Midbrain (tissue), 1 donor: ENCODE measurements around the gene ABCA2.

Source experiments
- DNase-seq: peaks from one replicate; lab custom pipeline; 2025; lab: John Stamatoyannopoulos, UW

ABCA2 gene

GRCh38 chr9:137030538-137031527 lies 2.8 kb upstream of the ABCA2 start:
- no peak for DNase-seq

- no peak for DNase-seq
Measured at GRCh38 chr9:137030006-137030405, 2.0 kb upstream of the ABCA2 start.

- DNase-seq: peak; percentile 80
Measured at GRCh38 chr9:137029058-137029936, 1.3 kb upstream of the ABCA2 start.

- DNase-seq: peak; percentile 74
Measured at GRCh38 chr9:137028263-137029057, 423 bp upstream of the ABCA2 start.

- DNase-seq: no peak
Measured at GRCh38 chr9:137026828-137027227, 1.2 kb downstream of the ABCA2 start.

- DNase-seq: no peak
Measured at GRCh38 chr9:137026384-137026783, 1.7 kb downstream of the ABCA2 start.

GRCh38 chr9:137025517-137025966 lies 2.5 kb downstream of the ABCA2 start:
- DNase-seq: peak; percentile 96

GRCh38 chr9:137023583-137023991 lies 4.5 kb downstream of the ABCA2 start:
- DNase-seq: peak; percentile 60

GRCh38 chr9:137023157-137023556 lies 4.9 kb downstream of the ABCA2 start:
- no peak for DNase-seq

GRCh38 chr9:137022662-137023008 lies 5.4 kb downstream of the ABCA2 start:
- DNase-seq: no peak

GRCh38 chr9:137021979-137022661 lies 5.9 kb downstream of the ABCA2 start:
- peak; percentile 80 for DNase-seq

- DNase-seq: no peak
Measured at GRCh38 chr9:137021568-137021978, 6.5 kb downstream of the ABCA2 start.

- DNase-seq: no peak
Measured at GRCh38 chr9:137020771-137021567, 7.1 kb downstream of the ABCA2 start.

GRCh38 chr9:137019891-137020683 lies 8.0 kb downstream of the ABCA2 start:
- DNase-seq: no peak

GRCh38 chr9:137018761-137019559 lies 9.1 kb downstream of the ABCA2 start:
- no peak for DNase-seq

- DNase-seq: no peak
Measured at GRCh38 chr9:137017791-137018497, 10.1 kb downstream of the ABCA2 start.

- DNase-seq: no peak
Measured at GRCh38 chr9:137017071-137017470, 11.0 kb downstream of the ABCA2 start.

GRCh38 chr9:137016436-137016835 lies 11.6 kb downstream of the ABCA2 start:
- DNase-seq: no peak
